Activated CD8-positive, alpha-beta memory T cell treated with anti-CD3 and anti-CD28 coated beads, Interleukin-2, amount 50 U/mL, for 24 hours (primary cell): ENCODE data around the gene TMEM37.

Source experiments
- DNase-seq: peaks from one replicate; pipeline ENCODE4 v3.0.0-alpha.2; 2020; ENCODE audit errors: extremely low read depth

The TMEM37 gene

DNA sequence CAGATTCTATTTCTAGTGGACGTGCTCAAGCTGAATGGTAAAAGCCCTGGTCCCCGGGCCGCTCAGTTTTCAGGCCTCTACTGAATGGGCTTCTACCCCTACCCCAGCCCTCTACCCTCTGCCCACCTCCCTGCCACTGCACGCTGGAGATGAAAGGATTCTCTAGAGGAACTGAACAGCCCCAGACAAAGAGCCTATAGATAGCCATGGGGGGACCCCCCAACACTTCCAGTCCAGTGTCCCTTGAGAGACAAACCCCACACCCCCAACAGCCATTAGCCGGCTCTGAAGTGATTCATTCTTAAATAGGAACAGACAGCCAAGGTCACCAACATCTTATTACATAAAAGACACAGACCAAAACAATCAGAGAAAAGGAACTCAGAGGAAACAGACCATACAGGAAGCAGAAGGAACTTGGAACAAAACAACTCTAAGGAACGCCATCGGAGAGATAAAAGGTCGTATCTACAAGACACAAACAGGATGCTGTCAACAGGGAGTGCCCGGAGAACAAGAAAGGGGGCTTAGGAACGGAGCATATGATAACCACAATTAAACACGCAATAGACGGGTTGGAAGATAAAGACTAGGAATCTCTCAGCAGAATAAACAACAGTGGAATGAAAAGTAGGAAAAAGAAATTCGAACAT is 23.5 kb downstream of the TMEM37 start:
- DNase-seq: no peak

DNA sequence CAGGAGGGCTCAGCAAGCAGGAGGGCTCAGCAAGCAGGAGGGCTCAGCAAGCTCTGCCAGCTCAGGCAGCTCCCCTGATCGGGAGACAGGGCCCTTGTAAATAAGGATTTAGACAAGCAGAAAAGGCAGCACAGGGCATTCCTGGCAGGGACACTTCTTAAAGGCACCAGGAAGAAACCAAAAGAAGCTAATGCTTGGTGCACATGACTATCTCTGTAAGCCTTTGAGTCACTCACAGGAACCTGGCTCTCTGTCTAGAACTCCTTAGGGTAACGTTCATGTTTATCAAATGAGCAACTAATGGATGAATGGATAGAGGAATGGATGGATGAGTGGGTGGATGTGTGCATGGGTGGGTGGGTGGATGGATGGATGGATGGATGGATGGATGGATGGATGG is 28.4 kb downstream of the TMEM37 start:
- no peak for DNase-seq

DNA sequence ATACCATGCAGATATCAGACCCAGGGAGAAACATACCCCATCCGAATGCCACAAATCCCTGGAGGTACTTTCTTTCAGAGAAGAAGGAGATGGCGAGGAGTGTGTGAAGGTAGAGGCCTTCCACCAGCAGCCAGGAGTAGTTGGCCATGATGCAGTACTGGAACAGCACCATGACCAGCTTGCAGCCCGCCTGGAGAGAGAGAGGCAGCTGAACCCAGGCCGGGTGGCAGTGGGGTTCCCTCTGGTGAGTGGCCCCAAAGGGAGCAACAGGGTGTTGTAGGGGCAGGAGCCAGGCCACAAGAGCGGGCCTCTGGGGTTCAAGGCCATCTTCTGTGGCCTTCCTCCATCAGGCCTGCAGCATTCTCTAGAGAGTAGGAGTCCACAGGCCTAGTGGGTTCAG is 30.2 kb downstream of the TMEM37 start:
- DNase-seq: no peak

DNA sequence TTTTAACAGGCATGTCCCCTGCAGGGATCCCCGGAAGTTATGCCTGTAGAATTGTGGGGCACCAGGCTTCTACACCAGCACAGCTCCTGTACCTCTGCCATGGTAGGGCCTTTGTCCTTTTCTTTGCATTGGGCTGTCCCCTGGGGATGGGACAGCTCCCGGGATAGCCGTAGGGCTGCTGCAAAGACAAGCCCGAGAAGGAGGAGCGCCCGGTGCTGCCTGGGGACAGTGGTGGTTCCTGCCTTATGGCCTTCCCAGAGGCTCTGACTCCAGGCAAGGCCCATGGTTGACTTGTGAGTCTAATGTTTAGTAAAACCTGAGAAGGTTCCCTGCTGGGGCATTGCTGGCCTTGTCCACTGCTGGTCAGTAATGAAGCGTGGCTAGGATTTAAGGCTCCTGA is 30.9 kb downstream of the TMEM37 start:
- no peak for DNase-seq

DNA sequence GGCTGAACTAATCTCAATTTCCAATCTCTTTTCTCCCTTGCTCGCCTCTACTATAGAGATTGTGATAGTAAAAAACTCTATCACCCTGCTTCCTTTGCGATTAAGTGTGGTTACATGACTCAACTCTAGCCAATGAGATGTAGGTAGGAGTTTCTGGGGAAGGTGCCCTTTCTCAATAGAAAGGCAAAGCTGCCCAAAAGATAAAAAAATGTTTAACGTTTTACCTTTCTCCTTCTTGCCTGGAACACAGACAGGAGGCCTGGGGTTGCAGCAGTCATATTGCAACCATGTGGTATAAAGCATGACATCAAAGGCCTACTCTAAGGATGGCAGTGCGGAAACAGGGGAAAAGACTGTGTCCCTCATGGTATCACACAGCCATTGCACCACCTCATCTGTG is 31.5 kb downstream of the TMEM37 start:
- DNase-seq: no peak

DNA sequence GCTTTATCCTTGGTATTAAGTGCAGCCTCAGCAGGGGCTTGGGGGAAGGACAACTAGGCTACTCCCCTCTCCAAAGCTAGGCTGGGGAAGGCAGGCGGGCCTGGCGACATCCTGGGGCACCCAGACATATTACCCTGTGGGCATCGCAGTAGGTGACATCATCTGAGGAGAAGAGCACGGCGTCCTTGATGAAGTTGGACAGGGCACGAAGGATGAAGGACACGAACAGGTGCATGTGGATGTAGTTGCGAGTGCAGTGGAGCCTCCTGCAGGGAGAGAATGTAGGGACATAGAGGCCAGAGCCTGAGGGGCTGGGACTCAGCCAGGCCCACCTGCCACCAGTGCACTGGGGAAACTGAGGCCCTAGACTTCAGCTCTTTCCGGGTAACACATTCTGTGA is 32.3 kb downstream of the TMEM37 start:
- no peak for DNase-seq

DNA sequence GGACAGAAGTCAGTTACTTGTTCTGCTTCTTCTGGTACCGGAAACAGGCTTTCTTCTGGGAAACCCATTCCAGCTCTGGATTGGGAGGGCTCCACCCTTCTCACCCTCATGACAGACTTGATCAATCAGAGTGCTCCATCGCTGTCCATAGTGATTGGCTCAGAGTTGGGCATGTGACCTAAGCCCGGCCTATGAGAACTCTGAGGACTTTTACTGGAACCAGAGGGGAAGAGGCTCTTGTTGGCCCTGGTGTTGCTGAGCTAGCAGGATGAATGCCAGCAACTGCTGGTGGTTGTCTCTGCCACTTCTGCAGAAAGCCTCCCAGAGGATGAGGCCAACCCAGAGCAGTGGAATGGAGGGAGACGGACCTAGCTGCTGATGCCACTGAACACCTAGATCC is 33.3 kb downstream of the TMEM37 start:
- DNase-seq: no peak

DNA sequence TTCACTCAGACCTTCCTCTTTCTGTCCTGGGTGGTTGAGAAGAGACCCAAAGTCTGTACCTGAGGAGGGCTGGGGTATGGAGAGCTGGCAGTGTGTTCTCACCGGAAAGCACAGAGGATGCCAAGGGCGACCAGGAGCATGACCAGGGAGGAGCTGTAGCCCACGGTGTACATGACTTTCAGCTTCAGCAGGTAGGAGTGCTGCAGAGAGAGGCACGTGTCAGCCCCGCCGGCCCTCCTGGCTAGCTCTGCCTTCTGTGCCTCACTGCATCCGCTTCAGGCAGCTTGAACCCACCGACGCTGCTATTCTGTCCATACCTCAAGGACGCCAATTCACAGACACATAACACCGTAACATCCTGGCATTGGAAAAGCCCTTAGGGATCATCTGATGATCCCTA is 34.0 kb downstream of the TMEM37 start:
- no peak for DNase-seq

DNA sequence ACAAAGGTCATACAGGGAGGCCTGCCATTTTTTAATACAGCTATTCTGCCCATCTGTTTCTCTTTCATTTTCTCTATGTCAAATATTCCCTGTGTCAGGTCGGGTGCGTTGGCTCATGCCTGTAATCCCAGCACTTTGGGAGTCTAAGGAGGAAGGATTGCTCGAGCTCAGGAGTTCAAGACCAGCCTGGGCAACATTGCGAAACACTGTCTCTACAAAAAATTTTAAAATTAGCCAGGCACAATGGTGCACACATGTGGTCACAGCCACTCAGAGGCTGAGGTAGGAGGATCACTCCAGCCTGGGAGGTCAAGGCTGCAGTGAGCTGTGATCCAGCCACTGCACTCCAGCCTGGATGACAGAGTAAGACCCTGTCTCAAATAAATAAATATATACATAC is 34.7 kb downstream of the TMEM37 start:
- DNase-seq: no peak

DNA sequence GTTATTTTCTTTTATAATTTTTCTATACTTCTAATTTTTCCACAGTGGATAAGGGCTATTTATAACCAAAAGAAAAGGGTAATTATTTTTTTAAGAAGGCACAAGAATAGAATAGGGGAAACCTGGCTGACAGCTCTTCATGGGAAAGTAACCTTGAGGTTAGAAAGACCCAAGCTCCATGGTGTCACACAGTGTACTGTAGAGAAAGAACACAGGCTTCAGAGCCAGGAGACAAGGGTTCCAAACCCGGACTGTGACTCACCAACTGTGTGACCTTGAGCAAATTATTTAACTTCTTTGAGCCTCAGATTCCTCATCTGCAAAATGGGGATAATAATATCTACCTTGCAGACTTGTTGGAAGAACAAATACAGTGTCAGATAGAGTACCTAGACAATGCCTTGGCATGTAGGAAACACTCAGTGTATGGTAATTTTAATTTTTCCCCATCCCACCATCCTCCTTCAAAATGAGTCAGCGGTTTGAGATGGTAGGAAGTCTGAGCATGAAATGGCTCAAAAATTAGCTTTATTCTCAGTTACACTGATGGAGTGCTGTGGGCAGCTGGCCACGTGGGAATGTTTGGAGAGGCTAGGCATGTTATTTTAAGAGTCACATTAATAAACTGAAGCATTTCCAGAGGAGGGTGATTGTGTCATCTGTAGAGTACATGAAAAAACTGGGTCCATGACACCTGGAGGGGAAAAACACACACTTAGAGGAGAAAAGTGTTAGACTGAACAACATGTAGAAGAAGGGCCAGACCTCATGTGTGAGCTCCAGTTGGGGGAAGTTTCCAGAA is 36.7 kb downstream of the TMEM37 start:
- DNase-seq: no peak

DNA sequence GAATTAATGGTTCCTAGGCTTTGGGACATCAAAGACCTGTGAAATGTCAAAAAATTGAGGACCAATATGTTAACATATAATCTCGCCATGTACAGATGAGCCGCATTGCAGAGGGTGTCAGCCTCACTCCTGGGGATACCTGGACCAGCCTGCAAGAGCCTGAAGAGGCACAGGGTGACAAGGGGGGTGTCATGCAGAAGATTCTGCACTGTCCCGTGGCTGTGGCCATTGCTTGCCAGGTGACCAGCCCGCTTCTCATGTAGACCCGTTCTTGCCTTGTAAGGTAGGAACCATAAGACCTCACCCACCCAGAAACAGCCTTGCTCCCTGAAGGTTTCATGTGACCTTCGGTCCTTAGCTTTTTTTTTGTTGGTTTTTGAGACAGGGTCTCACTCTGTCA is 37.5 kb downstream of the TMEM37 start:
- DNase-seq: no peak

DNA sequence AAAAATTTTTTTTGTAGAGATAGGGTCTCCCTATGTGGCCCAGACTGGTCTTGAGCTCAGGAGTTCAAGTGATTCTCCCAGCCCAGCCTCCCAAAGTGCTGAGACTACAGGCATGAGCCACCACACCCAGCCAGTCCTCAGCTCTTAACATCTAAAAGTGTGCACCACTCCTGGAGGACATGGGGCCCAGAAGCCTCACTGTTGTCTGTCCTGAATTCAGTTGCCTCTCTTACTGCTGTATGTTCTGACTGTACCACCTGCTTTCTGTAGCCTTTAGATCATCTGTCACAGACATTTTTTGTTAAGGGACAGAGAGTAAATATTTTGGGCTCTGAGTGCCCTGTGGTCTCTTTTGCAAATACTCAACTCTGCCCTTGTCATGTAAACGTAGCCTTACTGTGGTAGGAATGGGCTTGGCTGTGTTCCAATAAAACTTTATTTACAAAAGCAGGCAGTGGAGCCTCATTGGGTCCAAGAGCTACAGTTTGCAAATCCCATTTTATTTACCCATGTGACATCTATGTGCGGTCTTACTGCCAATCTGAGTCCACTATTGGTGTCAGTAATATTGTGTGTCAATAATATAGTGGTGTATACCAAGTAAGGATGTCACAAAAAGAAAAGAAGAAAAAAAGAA is 38.1 kb downstream of the TMEM37 start:
- DNase-seq: no peak

DNA sequence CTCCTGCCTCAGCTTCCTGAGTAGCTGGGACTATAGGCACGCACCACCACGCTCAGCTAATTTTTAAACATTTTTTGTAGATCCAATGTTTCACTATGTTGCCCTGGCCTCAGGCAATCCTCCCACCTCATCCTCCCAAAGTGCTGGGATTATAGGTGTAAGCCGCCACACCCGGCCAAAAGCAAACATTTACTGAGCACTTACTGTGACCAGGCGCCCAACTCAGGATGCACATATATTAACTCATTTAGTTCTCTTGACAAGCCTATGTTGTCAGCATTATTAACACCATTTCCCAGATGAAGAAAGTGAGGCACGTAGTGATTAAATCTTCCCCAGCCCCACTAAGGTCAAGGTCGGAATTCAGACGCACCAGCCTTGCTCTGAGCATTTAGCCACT is 41.1 kb downstream of the TMEM37 start:
- no peak for DNase-seq

DNA sequence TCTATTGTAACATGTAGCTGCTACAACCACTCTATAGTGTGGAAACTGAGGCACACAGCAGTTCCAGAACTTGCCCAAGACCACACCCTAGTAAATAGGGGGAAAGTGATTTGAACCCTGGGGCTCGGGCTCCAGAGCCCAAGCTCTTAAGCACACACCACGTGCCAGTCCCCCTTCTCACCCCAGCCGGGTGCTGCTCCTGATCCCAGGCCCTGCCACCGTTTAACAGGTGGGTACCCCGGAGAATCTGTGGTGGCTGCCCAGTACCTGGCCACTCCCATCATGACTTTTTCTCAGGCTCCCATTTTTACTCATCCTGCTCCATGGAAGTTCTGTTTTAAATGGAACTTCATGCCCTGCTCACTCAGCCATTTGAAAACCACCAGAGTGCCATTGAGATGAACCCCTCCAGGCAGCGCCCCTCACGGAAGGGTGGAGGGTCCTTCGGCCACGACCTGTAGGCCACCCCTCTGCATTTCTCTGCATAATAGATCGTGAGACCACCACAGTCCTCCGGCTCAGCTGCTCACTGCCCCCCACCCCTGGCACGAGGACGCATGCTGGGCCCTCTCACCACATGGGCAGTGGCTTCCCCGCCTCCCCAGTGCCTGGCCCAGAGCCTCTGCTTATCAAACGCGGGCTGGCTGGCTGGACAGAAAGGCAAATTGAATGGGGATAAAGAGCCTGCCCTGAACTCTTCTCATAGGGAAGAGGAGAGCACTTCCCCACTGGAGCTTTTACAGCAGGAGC is 42.1 kb downstream of the TMEM37 start:
- DNase-seq: no peak

DNA sequence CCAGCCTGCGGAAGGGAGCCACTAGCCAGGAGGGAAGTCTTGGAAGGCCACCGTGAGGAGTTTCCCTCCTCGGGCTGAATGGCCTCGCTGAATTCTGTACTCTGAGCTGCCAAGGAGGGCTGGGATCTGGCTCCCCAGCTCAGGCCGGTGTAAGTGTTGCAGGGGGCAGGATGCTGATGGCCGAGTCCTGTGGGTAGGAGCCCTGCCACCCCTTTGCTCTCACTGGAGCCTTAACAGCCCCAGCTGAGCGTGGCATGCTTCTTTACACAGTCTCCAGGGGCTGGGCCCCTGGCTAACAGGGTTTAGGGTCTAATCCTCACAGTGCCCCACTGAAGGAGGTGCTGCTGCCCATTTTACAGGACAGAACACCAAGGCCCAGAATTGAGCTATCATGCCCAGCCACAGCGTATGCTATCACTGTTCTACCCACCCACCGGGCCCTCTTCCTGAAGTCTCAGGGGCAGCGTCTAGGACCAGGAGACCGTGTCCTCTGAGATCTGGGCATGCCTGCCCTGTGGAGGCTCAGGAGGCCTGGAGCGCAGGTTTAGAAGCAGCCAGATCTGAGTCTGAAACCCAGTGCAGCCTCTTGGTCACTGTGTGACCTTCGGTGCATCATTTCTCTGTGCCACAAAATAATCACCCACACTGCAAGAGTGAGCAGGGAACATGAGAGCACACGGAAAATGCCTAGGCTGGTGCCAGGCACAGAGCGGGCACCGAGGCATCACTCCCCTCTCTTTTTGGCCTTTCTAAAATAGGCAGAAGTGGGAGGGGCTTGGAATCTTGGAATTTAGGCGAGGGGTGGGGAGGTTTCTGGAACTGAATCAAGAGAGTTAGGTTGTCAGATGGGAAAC is 42.9 kb downstream of the TMEM37 start:
- DNase-seq: no peak

DNA sequence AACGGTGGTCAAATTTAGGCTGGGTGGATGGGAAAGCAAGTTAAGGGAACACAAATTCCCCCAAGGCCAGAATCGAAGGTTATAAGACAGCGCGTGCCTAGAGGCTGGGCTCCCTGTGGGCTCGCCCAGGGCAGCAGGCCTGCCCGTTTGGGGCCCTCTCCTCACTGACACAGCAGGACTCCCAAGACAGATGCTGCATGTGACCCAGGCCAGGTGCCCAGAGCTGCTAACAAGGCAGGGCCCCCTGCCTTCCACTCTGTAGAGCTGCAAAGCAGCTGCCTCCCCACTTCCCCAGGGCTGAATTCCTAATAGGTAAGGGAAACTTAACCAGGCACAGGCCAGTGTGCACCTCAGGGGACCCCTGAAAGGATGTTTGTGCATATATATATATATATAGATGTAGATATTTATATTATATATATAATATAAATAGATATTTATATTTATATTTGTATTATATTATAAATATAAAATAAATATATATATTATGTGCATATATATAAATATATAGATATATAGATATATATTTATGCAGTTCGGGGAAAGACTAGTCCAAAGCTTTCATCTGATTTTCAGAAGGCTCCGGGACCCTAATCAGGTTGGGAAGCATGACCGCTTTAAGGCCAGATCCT is 43.7 kb downstream of the TMEM37 start:
- no peak for DNase-seq

DNA sequence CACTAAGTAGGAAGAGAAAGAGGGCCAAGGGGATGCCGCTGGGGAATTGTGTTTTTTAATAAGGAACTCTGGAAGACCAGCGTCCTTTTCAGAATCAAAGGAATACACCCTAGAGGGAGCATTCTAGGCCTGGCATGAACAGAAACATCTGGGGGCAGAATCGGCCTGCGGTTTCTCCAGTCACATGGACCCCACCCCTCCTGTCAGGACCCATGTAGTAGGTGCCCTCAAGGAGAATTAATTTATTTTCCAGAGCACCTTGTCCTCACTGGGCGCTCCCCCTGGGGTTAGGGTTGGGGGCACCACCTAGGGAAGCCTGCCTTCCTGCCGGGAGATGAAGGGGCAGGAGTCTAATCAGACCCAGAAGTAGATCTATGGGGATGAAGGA is 44.2 kb downstream of the TMEM37 start:
- DNase-seq: no peak

DNA sequence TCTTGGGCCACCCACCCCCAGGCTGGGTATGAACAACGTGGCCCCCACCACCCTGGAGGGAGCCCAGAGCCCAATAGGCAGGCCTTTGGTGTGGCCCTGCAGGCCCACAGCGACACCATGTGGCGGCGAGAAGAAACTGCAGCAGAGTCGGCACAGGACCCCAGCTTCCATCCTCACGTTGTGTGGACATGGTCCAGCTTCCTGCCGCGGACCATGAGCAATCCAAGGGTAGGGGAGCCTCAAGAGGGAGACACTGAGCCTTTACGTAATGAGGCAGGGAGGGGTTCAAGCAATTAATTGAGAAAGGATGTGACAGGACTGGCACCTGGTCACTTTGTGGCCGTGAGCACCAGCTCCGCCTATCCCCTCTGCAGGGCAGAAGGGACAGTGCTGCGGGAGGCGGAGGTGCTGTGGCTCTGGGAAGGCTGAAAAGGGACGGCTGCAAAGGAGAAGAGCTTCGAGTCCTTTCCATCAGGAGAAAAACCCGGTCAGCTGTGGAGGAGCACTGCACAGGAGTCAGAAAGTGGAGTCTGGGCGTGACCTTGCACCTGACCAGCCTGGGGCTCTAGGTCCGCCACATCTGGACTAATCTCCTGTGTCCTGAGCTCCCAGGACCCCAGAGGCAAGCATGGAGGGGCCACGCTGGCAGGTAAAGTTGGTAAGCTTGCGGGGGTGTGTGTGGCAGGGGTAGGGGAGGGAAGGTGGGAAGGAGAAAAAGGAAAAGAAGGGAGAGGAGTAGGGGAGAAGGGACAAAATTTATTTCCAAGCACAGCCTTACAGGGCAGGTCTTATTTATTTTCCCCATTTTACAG is 44.9 kb downstream of the TMEM37 start:
- DNase-seq: no peak

DNA sequence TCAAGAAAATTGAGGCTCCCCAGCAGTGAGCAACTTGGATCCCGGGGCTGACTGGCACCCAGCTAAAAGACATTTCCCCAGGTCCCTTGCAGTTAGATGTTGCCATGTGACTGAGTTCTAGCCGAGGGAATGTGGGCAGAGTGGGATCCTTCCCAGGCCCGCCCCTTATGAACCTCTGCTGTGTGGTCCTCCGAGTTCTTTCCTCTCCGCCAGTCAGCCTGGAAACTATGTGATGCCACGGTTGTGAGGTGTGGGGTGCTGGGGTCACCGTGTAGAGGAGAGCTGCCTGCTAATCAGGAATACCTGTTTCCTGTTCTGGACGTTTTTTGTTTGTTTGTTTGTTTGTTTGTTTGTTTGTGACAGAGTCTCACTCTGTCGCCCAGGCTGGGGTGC is 45.5 kb downstream of the TMEM37 start:
- no peak for DNase-seq
